GM12878 (cell line): ENCODE measurements around the gene RANBP1. TPM values are rescaled to one million over a fixed set of nuclear protein-coding genes. Genes with fewer than 3 reads are reported as not detected.

Experiments used
- ATAC-seq: fragments of 200-7000 bp; cut with Tn5 transposase; 3 replicates; pipeline ENCODE4 v1.9.1; 2020; ENCODE audit warnings: mild to moderate bottlenecking, moderate library complexity
- BruUV-seq: library from RNA; stranded (reverse); fragments of 400-500 nt; replicated peaks from 2 replicates; lab custom pipeline; 2021; lab: Mats Ljungman, UMichigan
- CTCF ChIA-PET: fragments of 300-600 bp; sonication (Branson Sonifier 250); formaldehyde crosslinking; extraction: SDS; loops from one replicate; lab custom pipeline; 2021; ENCODE audit warnings: inconsistent platforms; lab: Yijun Ruan, JAX
- POLR2A ChIA-PET: fragments of 350-600 bp; formaldehyde crosslinking; extraction: SDS; loops from one replicate; lab custom pipeline; 2021; ENCODE audit warnings: inconsistent platforms; lab: Charles Lee
- RAD21 ChIA-PET: fragments of 300-600 bp; sonication (Branson Sonifier 250); formaldehyde crosslinking; loops from one replicate; lab custom pipeline; 2023; ENCODE audit warnings: antibody characterized with exemption; ENCODE audit not compliant: unreplicated experiment; lab: Charles Lee
- SMC1A ChIA-PET: fragments of 300-600 bp; sonication (Branson Sonifier 250); formaldehyde crosslinking; loops from one replicate; lab custom pipeline; 2023; ENCODE audit not compliant: unreplicated experiment, uncharacterized antibody; lab: Charles Lee
- DNase-seq: peaks from one replicate; pipeline ENCODE4 v3.0.0-alpha.2; 2011; ENCODE audit warnings: low read depth, low spot score
- FAIRE-seq: peaks from 3 replicates; lab custom pipeline; 2011; peaks lifted over from hg19 to GRCh38; lab: Jason Lieb, UNC
- H2AFZ ChIP-seq: 2 replicates; pipeline ENCODE4 v1.6.0; 2011; ENCODE audit warnings: low read depth, low read length, control low read depth; ENCODE audit not compliant: control insufficient read depth
- H3K27ac ChIP-seq: 2 replicates; pipeline ENCODE4 v1.5.1; 2011; ENCODE audit warnings: control low read depth; ENCODE audit not compliant: control insufficient read depth, insufficient read depth
- H3K27me3 ChIP-seq, 2 experiments: replicated peaks in 1 of 2; 2 replicates each; pipeline versions ENCODE4 v1.6.0 to v1.6.1; 2011; ENCODE audit warnings: low read length in 1 of 2; ENCODE audit not compliant: control insufficient read depth in 2 of 2, insufficient read depth in 2 of 2
- H3K36me3 ChIP-seq, 2 experiments: 2 replicates each; pipeline ENCODE4 v1.5.1; 2011; ENCODE audit warnings: low read length in 1 of 2; ENCODE audit not compliant: control insufficient read depth in 2 of 2, insufficient read depth in 2 of 2
- H3K4me1 ChIP-seq: 2 replicates; pipeline ENCODE4 v1.6.1; 2011; ENCODE audit warnings: mild to moderate bottlenecking, low read length, moderate library complexity, mixed read lengths; ENCODE audit not compliant: control insufficient read depth, insufficient read depth
- H3K4me2 ChIP-seq: 2 replicates; pipeline ENCODE4 v1.6.0; 2011; ENCODE audit warnings: control low read depth; ENCODE audit not compliant: control insufficient read depth, insufficient read depth
- H3K4me3 ChIP-seq: fragments of 200-600 bp; sonication (generic); 2 replicates; pipeline ENCODE4 v1.5.1; 2016
- H3K79me2 ChIP-seq: 2 replicates; pipeline ENCODE4 v1.6.0; 2011; ENCODE audit warnings: low read length; ENCODE audit not compliant: control insufficient read depth, insufficient read depth
- H3K9ac ChIP-seq: 2 replicates; pipeline ENCODE4 v1.8.0; 2011; ENCODE audit warnings: low read length, control low read depth, mixed read lengths; ENCODE audit not compliant: control insufficient read depth, insufficient read depth
- H3K9me3 ChIP-seq: replicated peaks from 3 replicates; pipeline ENCODE4 v1.5.1; 2011; ENCODE audit warnings: mild to moderate bottlenecking, low read length; ENCODE audit not compliant: control insufficient read depth, insufficient read depth
- H4K20me1 ChIP-seq: 2 replicates; pipeline ENCODE4 v1.6.0; 2011; ENCODE audit not compliant: control insufficient read depth, insufficient read depth
- EZH2 ChIP-seq: IDR thresholded peaks from 2 replicates; pipeline ENCODE4 v1.6.1; 2012; ENCODE audit warnings: low read depth, mild to moderate bottlenecking, control low read depth, inconsistent platforms, low read length, borderline replicate concordance; ENCODE audit not compliant: control insufficient read depth
- HCFC1 ChIP-seq: fragments of 150-350 bp; IDR thresholded peaks from 2 replicates; pipeline ENCODE4 v1.6.1; 2014; ENCODE audit warnings: low read length
- IKZF1 ChIP-seq: fragments of 450-650 bp; conservative IDR thresholded peaks from 2 replicates; pipeline ENCODE4 v1.6.1; 2017; ENCODE audit warnings: antibody characterized with exemption, mild to moderate bottlenecking
- IKZF2 ChIP-seq, 2 experiments: fragments of 450-650 bp; IDR thresholded peaks; 2 replicates each; pipeline ENCODE4 v1.6.1; 2017; ENCODE audit warnings: mild to moderate bottlenecking in 2 of 2, moderate library complexity in 2 of 2
- KDM1A ChIP-seq: fragments of 200-600 bp; sonication (generic); IDR thresholded peaks from 2 replicates; pipeline ENCODE4 v1.6.1; 2016; ENCODE audit warnings: borderline replicate concordance
- MXI1 ChIP-seq: fragments of 150-350 bp; IDR thresholded peaks from 2 replicates; pipeline ENCODE4 v1.6.1; 2011; ENCODE audit warnings: low read depth, mild to moderate bottlenecking, inconsistent platforms, low read length, improper control_type of control experiment
- MYC ChIP-seq: IDR thresholded peaks from 2 replicates; pipeline ENCODE4 v1.6.1; 2011; ENCODE audit warnings: mild to moderate bottlenecking, low read length, moderate library complexity, inconsistent platforms; ENCODE audit not compliant: insufficient read depth, insufficient replicate concordance, insufficient read length, severe bottlenecking
- POLR2AphosphoS5 ChIP-seq: IDR thresholded peaks from 2 replicates; pipeline ENCODE4 v1.6.1; 2011; ENCODE audit warnings: mild to moderate bottlenecking, low read length, inconsistent platforms
- SIN3A ChIP-seq: IDR thresholded peaks from 2 replicates; pipeline ENCODE4 v1.6.1; 2012; ENCODE audit warnings: low read depth, low read length, improper control_type of control experiment
- SPI1 ChIP-seq: IDR thresholded peaks from 2 replicates; pipeline ENCODE4 v1.6.1; 2011; ENCODE audit warnings: low read depth, mild to moderate bottlenecking, low read length, moderate library complexity, borderline replicate concordance; ENCODE audit not compliant: insufficient read depth
- ZNF274 ChIP-seq: IDR thresholded peaks from one replicate; pipeline ENCODE4 v1.8.0; 2011; ENCODE audit not compliant: insufficient read length, insufficient read depth
- WGBS: methylation state at CpG from one replicate; pipeline ENCODE4 v1.1.6; 2016; ENCODE audit warnings: low lambda C conversion rate; ENCODE audit not compliant: insufficient replicate concordance, insufficient coverage; ENCODE audit errors: missing lambda C conversion rate; 5-methylcytosine and 5-hydroxymethylcytosine counted together
- in situ Hi-C: fragments of 300-500 bp; cut with MboI; formaldehyde crosslinking; loops from 9 replicates; pipeline ENCODE4 v1.14.3; 2018; ENCODE audit warnings: mixed read lengths
- intact Hi-C: fragments of 100-400 bp; cut with micrococcal nuclease; formaldehyde crosslinking; loops from one replicate; pipeline ENCODE4 v1.14.2; 2022; ENCODE audit not compliant: unreplicated experiment
- polyA plus RNA-seq, 11 experiments: library from polyadenylated mRNA; depleted of rRNA in 4 of 11; unstranded in 6 of 11; stranded (reverse) in 5 of 11; fragments of >200 nt; fragmentation: Nextera tagmentation in 4 of 11; fragmentation: Illumina TruSeq in 1 of 11; extraction: Ambion mirVana in 4 of 11; extraction: Trizol in 1 of 11; gene quantifications; 1 replicate in 1 of 11; 2 replicates in 10 of 11; pipeline versions ENCODE4 v1.2.1 to v1.2.3, GENCODE V29; 2011 to 2016; ENCODE audit warnings: inconsistent platforms in 2 of 11, missing spikeins in 2 of 11, low read depth in 1 of 11
- total RNA-seq, 4 experiments: library from RNA; depleted of rRNA in 3 of 4; stranded (reverse); fragments of >200 nt in 3 of 4; fragmentation: Illumina TruSeq in 1 of 4; extraction: Trizol in 1 of 4; gene quantifications; 2 replicates each; pipeline versions ENCODE4 v1.2.1 to v1.2.3, GENCODE V29; 2013 to 2021
- TF ChIP-seq, protein P1 (sequence below): fragments of 450-650 bp; IDR thresholded peaks from 2 replicates; pipeline ENCODE4 v1.6.1; 2018; ENCODE audit warnings: borderline replicate concordance, mild to moderate bottlenecking; ENCODE audit not compliant: partially characterized antibody
- TF ChIP-seq, protein P2 (sequence below): fragments of 450-650 bp; IDR thresholded peaks from 2 replicates; pipeline ENCODE4 v1.6.1; 2017; ENCODE audit warnings: borderline replicate concordance
- TF ChIP-seq, protein P3 (sequence below): fragments of 450-650 bp; IDR thresholded peaks from 2 replicates; pipeline ENCODE4 v1.6.1; 2017; ENCODE audit warnings: antibody characterized with exemption, mild to moderate bottlenecking, moderate library complexity

RANBP1 gene
- total and polyA plus RNA-seq, 10 of the 15 experiments (the other 5 are each of a cell fraction or from before 2014, with no cell fraction given): 55.3 to 808 (median 394) TPM

DNA sequence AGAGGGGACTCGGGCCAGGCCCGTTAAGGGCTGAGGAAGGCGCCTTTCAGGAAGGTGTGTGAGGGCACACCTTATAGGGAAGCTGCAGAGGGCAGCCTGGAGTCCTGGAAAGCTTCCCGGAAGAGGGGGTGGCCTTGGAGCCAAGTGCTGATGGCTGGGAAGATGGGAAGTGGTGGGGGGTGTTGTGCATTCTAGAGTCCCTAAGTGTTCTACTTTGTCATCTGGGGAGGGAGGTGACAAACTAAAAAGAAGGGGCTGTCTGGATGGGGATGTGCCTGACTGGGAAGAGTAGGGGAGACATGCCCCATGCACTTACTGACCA lies 22.5 kb downstream of the RANBP1 start (continued):
- TF ChIP-seq KDM1A: no peak
- TF ChIP-seq EZH2: no peak
- no peak for TF ChIP-seq IKZF1
- no peak for TF ChIP-seq ZNF274
- TF ChIP-seq HCFC1: no peak
- TF ChIP-seq, protein P1, sequence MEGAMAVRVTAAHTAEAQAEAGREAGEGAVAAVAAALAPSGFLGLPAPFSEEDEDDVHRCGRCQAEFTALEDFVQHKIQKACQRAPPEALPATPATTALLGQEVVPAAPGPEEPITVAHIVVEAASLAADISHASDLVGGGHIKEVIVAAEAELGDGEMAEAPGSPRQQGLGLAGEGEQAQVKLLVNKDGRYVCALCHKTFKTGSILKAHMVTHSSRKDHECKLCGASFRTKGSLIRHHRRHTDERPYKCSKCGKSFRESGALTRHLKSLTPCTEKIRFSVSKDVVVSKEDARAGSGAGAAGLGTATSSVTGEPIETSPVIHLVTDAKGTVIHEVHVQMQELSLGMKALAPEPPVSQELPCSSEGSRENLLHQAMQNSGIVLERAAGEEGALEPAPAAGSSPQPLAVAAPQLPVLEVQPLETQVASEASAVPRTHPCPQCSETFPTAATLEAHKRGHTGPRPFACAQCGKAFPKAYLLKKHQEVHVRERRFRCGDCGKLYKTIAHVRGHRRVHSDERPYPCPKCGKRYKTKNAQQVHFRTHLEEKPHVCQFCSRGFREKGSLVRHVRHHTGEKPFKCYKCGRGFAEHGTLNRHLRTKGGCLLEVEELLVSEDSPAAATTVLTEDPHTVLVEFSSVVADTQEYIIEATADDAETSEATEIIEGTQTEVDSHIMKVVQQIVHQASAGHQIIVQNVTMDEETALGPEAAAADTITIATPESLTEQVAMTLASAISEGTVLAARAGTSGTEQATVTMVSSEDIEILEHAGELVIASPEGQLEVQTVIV: no peak
- TF ChIP-seq IKZF2 (IDR thresholded peaks at IDR 0.05): no peak
- TF ChIP-seq MXI1: no peak
- no peak for TF ChIP-seq SPI1

DNA sequence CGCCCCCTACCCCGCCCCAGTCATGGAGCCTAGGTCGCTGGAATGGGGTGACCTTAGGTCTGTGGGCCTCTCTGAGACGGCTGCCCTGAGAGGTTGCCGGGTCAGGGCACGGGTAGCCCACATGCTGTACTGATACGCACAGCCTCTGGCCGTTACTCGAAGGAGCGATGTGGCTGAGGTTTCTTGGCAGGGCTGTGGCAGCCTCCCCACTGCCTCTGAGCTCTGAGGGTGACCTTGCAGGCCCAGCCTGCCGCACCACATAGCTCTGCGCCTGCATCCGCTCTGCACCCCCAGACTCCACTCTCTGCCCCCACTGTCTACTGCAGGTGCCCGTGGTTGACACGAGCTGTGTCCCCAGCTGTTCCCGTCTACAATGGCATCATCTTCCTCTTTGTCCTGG lies 23.0 kb downstream of the RANBP1 start:
- ATAC-seq: no peak
- H2AFZ ChIP-seq: no peak overlapping the region
- H4K20me1 ChIP-seq: no peaks in the 10 kb centered on the region
- no peak for FAIRE-seq
- H3K9me3 ChIP-seq: no peaks in the 10 kb centered on the region
- intact Hi-C loops: no loop called here
- H3K9ac ChIP-seq: no peak overlapping the region
- no TSS peak for BruUV-seq
- TF ChIP-seq, protein P2, sequence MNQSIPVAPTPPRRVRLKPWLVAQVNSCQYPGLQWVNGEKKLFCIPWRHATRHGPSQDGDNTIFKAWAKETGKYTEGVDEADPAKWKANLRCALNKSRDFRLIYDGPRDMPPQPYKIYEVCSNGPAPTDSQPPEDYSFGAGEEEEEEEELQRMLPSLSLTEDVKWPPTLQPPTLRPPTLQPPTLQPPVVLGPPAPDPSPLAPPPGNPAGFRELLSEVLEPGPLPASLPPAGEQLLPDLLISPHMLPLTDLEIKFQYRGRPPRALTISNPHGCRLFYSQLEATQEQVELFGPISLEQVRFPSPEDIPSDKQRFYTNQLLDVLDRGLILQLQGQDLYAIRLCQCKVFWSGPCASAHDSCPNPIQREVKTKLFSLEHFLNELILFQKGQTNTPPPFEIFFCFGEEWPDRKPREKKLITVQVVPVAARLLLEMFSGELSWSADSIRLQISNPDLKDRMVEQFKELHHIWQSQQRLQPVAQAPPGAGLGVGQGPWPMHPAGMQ: no peak
- TF ChIP-seq SIN3A (no peak), POLR2AphosphoS5 (no peak), MYC (no peak)
- TF ChIP-seq, protein P3, sequence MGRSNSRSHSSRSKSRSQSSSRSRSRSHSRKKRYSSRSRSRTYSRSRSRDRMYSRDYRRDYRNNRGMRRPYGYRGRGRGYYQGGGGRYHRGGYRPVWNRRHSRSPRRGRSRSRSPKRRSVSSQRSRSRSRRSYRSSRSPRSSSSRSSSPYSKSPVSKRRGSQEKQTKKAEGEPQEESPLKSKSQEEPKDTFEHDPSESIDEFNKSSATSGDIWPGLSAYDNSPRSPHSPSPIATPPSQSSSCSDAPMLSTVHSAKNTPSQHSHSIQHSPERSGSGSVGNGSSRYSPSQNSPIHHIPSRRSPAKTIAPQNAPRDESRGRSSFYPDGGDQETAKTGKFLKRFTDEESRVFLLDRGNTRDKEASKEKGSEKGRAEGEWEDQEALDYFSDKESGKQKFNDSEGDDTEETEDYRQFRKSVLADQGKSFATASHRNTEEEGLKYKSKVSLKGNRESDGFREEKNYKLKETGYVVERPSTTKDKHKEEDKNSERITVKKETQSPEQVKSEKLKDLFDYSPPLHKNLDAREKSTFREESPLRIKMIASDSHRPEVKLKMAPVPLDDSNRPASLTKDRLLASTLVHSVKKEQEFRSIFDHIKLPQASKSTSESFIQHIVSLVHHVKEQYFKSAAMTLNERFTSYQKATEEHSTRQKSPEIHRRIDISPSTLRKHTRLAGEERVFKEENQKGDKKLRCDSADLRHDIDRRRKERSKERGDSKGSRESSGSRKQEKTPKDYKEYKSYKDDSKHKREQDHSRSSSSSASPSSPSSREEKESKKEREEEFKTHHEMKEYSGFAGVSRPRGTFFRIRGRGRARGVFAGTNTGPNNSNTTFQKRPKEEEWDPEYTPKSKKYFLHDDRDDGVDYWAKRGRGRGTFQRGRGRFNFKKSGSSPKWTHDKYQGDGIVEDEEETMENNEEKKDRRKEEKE: no peak
- no peak for DNase-seq
- in situ Hi-C loops: no loop called here
- WGBS: 84% methylated on average over 16 of the region's 16 CpGs
- H3K4me1 ChIP-seq: no peaks in the 10 kb centered on the region; the same call in 1 of the 2 replicates
- H3K4me2 ChIP-seq: no peak overlapping the region
- H3K36me3 ChIP-seq: no peaks in the 10 kb centered on the region; a peak in 1 of 4 replicates
- no peaks in the 10 kb centered on the region for H3K27me3 ChIP-seq
- no peak overlapping the region for H3K27ac ChIP-seq
- no peak overlapping the region for H3K4me3 ChIP-seq
- H3K79me2 ChIP-seq: no peaks in the 10 kb centered on the region
- ChIA-PET RAD21 (no interaction called here), SMC1A (no interaction called here), POLR2A (no interaction called here), CTCF (no interaction called here)
